Muscle layer of colon (tissue), 2 donors: ENCODE data around the gene LRRC25.
"Not testable (repeated sequence)": the region's sequence is repeated elsewhere in the genome, so short reads cannot be mapped to it uniquely, and the experiment has no call there.

Source experiments
- H3K27ac ChIP-seq: one replicate; pipeline ENCODE4 v1.7.0; 2013; ENCODE audit warnings: low read depth, mild to moderate bottlenecking, low read length, moderate library complexity
- H3K27me3 ChIP-seq, 2 donors: one replicate each; pipeline ENCODE4 v1.7.0; 2013; ENCODE audit warnings: low read length in 2 of 2, mild to moderate bottlenecking in 2 of 2; ENCODE audit not compliant: insufficient read depth in 2 of 2, control insufficient read depth in 1 of 2
- H3K36me3 ChIP-seq: one replicate; pipeline ENCODE4 v1.7.0; 2013; ENCODE audit warnings: mild to moderate bottlenecking, low read length; ENCODE audit not compliant: insufficient read depth
- H3K4me1 ChIP-seq: one replicate; pipeline ENCODE4 v1.7.0; 2013; ENCODE audit warnings: mild to moderate bottlenecking, low read length; ENCODE audit not compliant: insufficient read depth
- H3K4me3 ChIP-seq, 2 donors: one replicate each; pipeline ENCODE4 v1.7.0; 2013; ENCODE audit warnings: low read length in 2 of 2, low read depth in 1 of 2, mild to moderate bottlenecking in 1 of 2, moderate library complexity in 1 of 2
- H3K9ac ChIP-seq: one replicate; pipeline ENCODE4 v1.7.0; 2013; ENCODE audit warnings: low read length
- H3K9me3 ChIP-seq: one replicate; pipeline ENCODE4 v1.7.0; 2013; ENCODE audit warnings: mild to moderate bottlenecking, low read length
- donor health status: abdominal sarcoma.
- donor health status: Adenocarcinoma of cecum.

The LRRC25 gene

DNA sequence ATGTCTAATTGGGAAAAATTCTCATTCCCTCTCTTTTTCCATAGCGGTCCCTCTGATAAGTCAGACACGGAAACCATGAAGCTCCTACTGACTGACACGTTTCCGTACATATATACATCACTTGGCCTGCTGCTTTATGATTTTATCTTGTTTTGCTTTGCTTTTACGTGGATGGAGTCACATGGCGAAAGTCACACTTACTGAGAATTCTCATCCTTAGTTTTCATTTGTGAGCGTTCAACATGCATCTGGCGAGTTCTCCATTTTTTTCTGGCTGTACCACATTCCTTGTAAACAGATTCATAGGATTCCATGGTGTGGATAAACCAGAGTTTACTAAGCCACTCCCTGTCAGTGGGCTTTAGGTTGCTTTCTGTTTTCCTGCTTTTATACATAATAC is 35.8 kb downstream of the LRRC25 start:
- Histone ChIP-seq H3K9me3 (no peaks in the 10 kb centered on the region), H3K4me3 (no peak overlapping the region), H3K27ac (no peak overlapping the region), H3K4me1 (peaks cover 14% of the 10 kb centered on the region), H3K9ac (no peak overlapping the region), H3K36me3 (peaks cover 18% of the 10 kb centered on the region), H3K27me3 (no peaks in the 10 kb centered on the region)

DNA sequence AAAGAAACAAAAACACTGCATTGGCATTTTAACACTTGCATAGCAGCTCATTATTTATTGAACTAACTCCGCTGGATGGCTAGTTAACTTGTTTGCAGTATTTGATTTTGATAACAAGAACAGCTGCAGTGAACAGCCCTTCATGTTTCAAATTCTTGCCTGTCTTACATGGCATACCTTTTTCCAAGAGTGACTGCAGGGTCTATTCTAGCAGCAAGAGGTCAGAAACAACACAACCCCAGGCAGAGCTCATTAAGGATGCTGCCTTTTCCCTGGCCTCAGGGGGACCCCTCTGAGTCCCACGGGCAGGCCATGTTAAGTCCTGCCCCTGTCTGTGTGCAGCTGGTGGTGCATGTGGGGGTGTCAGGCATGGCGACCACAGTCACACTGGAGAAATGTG is 40.4 kb downstream of the LRRC25 start:
- H3K4me3 ChIP-seq = no peak overlapping the region
- H3K36me3 ChIP-seq = peaks cover 20% of the 10 kb centered on the region
- no peaks in the 10 kb centered on the region for H3K4me1 ChIP-seq
- no peaks in the 10 kb centered on the region for H3K9me3 ChIP-seq
- no peak overlapping the region for H3K9ac ChIP-seq
- H3K27me3 ChIP-seq = no peaks in the 10 kb centered on the region
- H3K27ac ChIP-seq = no peak overlapping the region

DNA sequence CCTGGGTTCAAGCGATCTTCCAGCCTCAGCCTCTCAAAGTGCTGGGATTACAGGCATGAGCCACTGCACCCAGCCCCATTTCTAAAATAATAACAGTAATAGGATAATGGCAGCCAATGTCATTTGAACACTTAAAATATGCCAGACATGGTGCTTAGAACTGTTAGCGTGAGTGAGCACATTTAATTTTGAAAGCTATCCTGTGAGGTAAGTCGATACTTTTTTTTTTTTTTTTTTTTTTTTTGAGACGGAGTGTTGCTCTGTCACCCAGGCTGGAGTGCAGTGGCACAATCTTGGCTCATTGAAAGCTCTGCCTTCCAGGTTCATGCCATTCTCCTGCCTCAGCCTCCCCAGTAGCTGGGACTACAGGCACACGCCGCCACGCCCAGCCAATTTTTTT is 42.7 kb downstream of the LRRC25 start:
- not testable (repeated sequence) for H3K9me3 ChIP-seq, H3K27me3 ChIP-seq, H3K4me3 ChIP-seq, H3K9ac ChIP-seq, H3K27ac ChIP-seq, H3K4me1 ChIP-seq
- H3K36me3 ChIP-seq = peaks cover 16% of the 10 kb centered on the region

DNA sequence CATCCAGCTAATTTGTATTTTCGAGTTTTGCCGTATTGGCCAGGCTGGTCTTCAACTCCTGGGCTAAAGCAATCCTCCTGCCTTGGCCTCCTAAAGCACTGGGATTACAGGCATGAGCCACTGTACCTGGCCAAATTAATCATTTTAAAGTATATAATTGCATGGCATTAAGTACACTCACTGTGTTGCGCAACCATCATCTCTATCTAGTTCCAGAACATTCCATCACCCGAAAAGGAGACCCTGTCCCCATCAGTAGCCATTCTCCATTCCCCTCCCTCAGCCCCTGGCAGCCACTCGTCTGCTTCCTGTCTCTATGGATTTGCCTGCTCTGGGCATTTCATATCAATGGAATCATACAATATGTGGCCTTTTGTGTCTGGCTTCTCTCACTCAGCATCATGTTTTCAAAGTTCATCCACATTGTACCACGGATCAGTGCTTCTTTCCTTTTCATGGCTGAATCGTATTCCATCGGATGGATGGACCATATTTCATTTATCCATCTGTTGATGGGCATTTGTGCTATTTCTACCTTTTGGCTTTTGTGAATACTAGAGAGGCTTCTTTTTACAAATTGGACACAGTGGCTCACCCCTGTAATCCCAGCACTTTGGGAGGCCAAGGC is 43.9 kb downstream of the LRRC25 start:
- Histone ChIP-seq H3K9me3 (no peaks in the 10 kb centered on the region), H3K4me3 (no peak overlapping the region), H3K27ac (no peak overlapping the region), H3K27me3 (no peaks in the 10 kb centered on the region), H3K4me1 (no peaks in the 10 kb centered on the region), H3K36me3 (peaks cover 16% of the 10 kb centered on the region), H3K9ac (no peak overlapping the region)

DNA sequence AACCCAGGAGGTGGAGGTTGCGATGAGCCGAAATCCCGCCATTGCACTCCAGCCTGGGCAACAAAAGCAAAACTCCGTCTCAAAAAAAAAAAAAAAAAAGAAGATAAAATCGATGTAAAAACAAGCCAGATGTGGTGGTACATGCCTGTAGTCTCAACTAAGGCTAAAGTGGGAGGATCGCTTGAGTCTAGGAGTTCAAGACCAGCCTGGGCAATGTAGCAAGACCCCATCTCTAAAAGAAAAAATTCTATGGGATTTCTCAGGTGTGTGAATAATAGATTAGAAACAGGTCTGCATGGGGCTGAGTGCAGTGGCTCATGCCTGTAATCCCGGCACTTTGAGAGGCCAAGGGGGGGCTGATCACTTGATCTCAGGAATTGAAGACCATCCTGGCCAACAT is 45.9 kb downstream of the LRRC25 start:
- no peaks in the 10 kb centered on the region for H3K27me3 ChIP-seq
- H3K9me3 ChIP-seq = no peaks in the 10 kb centered on the region
- H3K36me3 ChIP-seq = peaks cover under 1% of the 10 kb centered on the region
- no peak overlapping the region for H3K27ac ChIP-seq
- no peaks in the 10 kb centered on the region for H3K4me1 ChIP-seq
- H3K9ac ChIP-seq = no peak overlapping the region
- H3K4me3 ChIP-seq = no peak overlapping the region

DNA sequence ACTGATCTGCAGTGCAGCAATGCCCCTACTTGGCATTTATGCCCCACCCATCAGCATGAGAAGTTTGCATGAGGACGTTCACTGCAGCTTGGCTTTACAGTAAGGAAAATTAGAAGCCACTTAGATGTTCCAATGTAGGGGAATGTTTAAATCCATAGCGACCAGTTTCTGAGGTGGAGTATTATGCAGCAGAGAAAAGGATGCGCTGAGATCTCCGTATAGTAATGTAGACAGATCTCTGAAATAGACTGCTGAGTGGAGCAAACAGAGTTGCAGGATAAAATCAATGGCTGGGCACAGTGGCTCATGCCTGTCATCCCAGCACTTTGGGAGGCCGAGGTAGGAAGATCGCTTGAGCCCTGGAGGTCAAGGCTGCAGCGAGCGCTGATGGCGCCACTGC is 46.9 kb downstream of the LRRC25 start:
- no peaks in the 10 kb centered on the region for H3K9me3 ChIP-seq
- H3K36me3 ChIP-seq = no peaks in the 10 kb centered on the region
- H3K4me1 ChIP-seq = no peaks in the 10 kb centered on the region

DNA sequence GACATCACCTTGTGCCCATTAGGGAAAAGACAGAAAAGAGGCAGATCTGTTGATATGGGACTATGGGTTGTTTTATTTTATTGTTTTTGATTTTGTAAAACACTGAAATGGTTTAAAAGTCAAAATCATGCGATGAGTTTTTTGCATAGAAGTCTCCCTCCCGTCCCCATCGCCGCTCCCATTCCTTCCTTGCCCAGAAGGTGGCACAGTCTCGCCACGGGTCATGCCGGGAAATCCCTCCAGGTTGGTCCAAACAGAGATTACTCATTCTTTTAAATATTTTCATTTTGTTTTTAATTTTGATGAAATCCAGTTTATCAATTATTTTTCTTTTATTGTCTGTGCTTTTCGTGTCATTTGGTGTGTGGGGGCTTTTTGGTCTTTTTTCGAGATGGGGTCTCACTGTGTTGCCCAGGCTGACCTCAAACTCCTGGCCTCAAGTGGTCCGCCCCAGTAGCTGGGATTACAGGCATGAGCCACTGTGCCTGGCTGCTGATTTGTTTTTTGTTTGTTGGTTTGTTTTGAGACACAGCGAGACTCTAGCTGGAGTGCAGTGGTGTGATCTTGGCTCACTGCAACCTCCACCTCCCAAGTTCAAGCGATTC is 47.8 kb downstream of the LRRC25 start:
- H3K4me3 ChIP-seq = no peak overlapping the region
- H3K27ac ChIP-seq = no peak overlapping the region
- no peaks in the 10 kb centered on the region for H3K4me1 ChIP-seq
- no peaks in the 10 kb centered on the region for H3K27me3 ChIP-seq
- H3K9me3 ChIP-seq = no peaks in the 10 kb centered on the region
- H3K36me3 ChIP-seq = no peaks in the 10 kb centered on the region
- H3K9ac ChIP-seq = no peak overlapping the region

More for the DNA sequence above, 46.9 kb downstream of the LRRC25 start:
- H3K27ac ChIP-seq = no peak overlapping the region
- H3K27me3 ChIP-seq = no peaks in the 10 kb centered on the region
- H3K4me3 ChIP-seq = no peak overlapping the region
- no peak overlapping the region for H3K9ac ChIP-seq

DNA sequence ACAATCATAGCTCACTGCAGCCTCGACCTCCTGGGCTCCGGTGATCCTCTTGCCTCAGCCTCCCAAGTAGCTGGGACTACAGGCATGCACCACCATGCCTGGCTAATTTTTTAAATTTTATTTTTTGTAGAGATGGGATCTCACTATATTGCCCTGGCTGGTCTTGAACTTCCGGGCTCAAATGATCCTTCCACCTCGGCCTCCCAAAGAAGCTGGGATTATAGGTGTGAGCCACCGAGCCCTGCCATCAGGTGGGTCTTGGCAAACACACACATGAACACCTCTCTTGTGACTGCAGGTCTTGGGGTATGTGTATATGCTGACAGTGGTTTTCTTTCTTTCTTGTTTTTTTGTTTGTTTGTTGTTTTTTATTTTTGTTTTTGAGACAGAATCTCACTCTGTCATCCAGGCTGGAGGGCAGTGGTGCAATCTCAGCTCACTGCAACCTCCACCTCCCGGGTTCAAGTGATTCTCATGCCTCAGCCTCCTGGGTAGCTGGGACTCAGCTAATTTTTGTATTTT is 48.5 kb downstream of the LRRC25 start:
- H3K27me3 ChIP-seq, H3K36me3 ChIP-seq, H3K4me1 ChIP-seq, H3K9ac ChIP-seq, H3K4me3 ChIP-seq, H3K9me3 ChIP-seq, H3K27ac ChIP-seq: not testable (repeated sequence)

DNA sequence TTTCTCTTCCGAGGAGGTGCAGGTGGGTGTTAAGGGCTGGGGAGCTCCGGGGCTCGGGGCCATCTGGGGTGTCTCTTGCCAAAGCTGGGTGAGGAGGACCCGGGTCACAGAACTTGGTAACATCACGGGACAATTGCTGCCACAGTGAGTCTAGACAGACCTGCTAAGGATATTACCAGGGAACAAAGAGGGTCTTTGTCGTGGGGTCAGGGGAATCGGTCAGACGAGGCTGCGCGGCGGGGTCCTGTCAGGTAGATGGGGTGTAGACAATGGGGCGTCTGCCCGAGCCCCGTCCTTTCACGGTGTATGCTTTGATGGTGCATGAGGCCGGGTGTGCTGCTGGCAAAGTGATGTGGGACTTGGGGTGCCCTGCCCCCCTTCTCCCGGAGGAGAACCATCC is 49.3 kb downstream of the LRRC25 start:
- Histone ChIP-seq H3K36me3 (no peaks in the 10 kb centered on the region), H3K9ac (no peak overlapping the region), H3K4me3 (no peak overlapping the region), H3K27me3 (no peaks in the 10 kb centered on the region), H3K4me1 (no peaks in the 10 kb centered on the region), H3K9me3 (no peaks in the 10 kb centered on the region), H3K27ac (no peak overlapping the region)

DNA sequence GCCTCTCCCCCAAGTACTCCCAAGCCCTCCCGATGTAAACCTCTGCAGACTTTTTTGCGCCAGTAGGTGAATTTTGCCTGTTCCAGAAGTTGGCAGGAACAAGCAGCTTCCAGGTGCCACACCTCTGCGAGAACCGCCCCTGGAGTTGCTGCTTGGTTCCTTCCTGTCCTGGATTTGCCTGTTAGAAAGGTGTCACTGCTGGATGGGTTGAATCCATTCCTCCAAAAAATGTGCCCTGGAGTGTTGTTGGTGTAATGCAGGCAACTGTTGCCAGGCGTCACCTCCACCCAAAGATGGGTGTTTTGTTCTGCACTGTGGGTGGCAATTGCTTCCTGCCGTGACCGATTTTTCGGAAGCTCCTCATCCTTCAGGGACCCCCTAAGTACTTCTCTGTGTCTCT is 51.3 kb downstream of the LRRC25 start:
- Histone ChIP-seq H3K27me3 (no peaks in the 10 kb centered on the region), H3K4me1 (peaks cover 6% of the 10 kb centered on the region), H3K27ac (no peak overlapping the region), H3K4me3 (no peak overlapping the region), H3K36me3 (no peaks in the 10 kb centered on the region), H3K9me3 (no peaks in the 10 kb centered on the region), H3K9ac (no peak overlapping the region)

DNA sequence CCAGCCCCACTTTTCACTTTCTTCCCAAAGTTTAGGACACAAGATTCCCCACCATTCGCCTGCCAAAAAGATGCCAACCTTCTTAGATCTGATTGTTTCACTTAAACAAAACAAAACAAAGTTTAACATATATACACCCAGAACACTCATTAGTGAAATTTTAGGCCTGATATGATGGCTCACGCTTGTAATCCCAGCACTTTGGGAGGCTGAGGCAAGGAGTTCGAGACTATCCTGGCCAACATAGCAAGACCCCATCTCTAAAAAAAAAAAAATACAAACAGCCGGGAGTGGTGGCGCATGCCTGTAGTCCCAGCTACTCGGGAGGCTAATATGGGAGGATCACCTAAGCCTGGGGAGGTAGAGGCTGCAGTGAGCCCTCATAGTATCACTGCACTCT is 52.1 kb downstream of the LRRC25 start:
- H3K9me3 ChIP-seq = no peaks in the 10 kb centered on the region
- H3K36me3 ChIP-seq = no peaks in the 10 kb centered on the region
- H3K27ac ChIP-seq = no peak overlapping the region
- no peak overlapping the region for H3K9ac ChIP-seq
- no peaks in the 10 kb centered on the region for H3K27me3 ChIP-seq
- peaks cover 7% of the 10 kb centered on the region for H3K4me1 ChIP-seq
- H3K4me3 ChIP-seq = no peak overlapping the region

DNA sequence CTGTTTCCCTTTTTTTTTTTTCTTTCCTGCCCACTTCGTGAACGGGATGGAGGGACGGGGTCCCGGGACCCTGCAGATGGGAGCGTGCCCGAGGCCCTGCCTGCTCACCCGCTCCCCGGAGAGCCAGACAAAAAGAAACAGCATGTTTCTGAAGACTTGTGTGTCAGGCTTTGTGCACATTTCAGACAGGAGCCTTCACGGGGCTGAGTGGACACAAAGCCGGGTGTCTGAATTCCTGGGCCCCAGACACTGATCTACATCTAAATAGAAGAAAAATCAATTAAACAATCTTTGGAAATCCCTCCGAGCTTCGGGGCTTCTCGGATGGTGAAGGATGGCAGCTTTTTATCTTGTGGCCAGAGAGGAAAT is 52.9 kb downstream of the LRRC25 start:
- Histone ChIP-seq H3K27me3 (no peaks in the 10 kb centered on the region), H3K27ac (no peak overlapping the region), H3K4me3 (no peak overlapping the region), H3K9ac (no peak overlapping the region), H3K36me3 (no peaks in the 10 kb centered on the region), H3K4me1 (peaks cover 13% of the 10 kb centered on the region), H3K9me3 (no peaks in the 10 kb centered on the region)
